Measurements from ENCODE around the gene FSTL4. TPM values are rescaled to one million over a fixed set of nuclear protein-coding genes. Genes with fewer than 3 reads are reported as not detected.

Gene FSTL4
- polyA plus RNA-seq, 1 donor from 2014 or later = 0.57 TPM

DNA sequence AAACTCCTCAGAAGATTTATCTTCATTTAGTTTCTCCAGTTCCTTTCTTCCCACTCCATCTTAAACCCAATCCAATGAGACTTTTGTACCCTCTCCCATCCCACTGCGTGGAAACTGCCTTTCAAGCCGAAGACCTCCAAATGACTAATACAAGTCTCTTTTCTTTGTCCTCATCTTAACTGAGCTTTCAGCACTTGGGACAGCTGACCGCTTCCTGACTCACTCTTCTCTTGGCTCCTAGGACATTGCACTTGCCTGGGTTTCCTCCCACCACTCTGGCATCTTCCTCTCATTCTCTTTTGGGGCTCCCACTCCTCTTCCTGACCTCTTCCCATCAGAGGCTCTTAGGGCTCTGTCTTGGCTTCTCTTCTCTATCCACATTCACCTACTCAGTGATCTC lies 316.8 kb downstream of the FSTL4 start:
- H3K27me3 ChIP-seq (ENCODE audit: insufficient read depth, low read depth, low read length) = no peaks in the 10 kb centered on the region
- H4K20me1 ChIP-seq (ENCODE audit: insufficient read depth) = no peaks in the 10 kb centered on the region
- TF ChIP-seq EP300 (conservative IDR thresholded peaks at IDR 0.05; ENCODE audit: poor library complexity, severe bottlenecking) (no peak), RAD21 (conservative IDR thresholded peaks at IDR 0.05) (no peak), MXI1 (conservative IDR thresholded peaks at IDR 0.05; ENCODE audit: poor library complexity, severe bottlenecking) (no peak), SMC3 (conservative IDR thresholded peaks at IDR 0.05; ENCODE audit: poor library complexity) (no peak), EZH2 (IDR thresholded peaks at IDR 0.05; ENCODE audit: borderline replicate concordance, insufficient read depth, low read length, poor library complexity, severe bottlenecking) (no peak), TAF1 (IDR thresholded peaks at IDR 0.05; ENCODE audit: low read depth) (no peak)
- TF ChIP-seq, protein P1, sequence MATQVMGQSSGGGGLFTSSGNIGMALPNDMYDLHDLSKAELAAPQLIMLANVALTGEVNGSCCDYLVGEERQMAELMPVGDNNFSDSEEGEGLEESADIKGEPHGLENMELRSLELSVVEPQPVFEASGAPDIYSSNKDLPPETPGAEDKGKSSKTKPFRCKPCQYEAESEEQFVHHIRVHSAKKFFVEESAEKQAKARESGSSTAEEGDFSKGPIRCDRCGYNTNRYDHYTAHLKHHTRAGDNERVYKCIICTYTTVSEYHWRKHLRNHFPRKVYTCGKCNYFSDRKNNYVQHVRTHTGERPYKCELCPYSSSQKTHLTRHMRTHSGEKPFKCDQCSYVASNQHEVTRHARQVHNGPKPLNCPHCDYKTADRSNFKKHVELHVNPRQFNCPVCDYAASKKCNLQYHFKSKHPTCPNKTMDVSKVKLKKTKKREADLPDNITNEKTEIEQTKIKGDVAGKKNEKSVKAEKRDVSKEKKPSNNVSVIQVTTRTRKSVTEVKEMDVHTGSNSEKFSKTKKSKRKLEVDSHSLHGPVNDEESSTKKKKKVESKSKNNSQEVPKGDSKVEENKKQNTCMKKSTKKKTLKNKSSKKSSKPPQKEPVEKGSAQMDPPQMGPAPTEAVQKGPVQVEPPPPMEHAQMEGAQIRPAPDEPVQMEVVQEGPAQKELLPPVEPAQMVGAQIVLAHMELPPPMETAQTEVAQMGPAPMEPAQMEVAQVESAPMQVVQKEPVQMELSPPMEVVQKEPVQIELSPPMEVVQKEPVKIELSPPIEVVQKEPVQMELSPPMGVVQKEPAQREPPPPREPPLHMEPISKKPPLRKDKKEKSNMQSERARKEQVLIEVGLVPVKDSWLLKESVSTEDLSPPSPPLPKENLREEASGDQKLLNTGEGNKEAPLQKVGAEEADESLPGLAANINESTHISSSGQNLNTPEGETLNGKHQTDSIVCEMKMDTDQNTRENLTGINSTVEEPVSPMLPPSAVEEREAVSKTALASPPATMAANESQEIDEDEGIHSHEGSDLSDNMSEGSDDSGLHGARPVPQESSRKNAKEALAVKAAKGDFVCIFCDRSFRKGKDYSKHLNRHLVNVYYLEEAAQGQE (IDR thresholded peaks at IDR 0.05; ENCODE audit: borderline replicate concordance) = no peak
- TF ChIP-seq, protein P2, sequence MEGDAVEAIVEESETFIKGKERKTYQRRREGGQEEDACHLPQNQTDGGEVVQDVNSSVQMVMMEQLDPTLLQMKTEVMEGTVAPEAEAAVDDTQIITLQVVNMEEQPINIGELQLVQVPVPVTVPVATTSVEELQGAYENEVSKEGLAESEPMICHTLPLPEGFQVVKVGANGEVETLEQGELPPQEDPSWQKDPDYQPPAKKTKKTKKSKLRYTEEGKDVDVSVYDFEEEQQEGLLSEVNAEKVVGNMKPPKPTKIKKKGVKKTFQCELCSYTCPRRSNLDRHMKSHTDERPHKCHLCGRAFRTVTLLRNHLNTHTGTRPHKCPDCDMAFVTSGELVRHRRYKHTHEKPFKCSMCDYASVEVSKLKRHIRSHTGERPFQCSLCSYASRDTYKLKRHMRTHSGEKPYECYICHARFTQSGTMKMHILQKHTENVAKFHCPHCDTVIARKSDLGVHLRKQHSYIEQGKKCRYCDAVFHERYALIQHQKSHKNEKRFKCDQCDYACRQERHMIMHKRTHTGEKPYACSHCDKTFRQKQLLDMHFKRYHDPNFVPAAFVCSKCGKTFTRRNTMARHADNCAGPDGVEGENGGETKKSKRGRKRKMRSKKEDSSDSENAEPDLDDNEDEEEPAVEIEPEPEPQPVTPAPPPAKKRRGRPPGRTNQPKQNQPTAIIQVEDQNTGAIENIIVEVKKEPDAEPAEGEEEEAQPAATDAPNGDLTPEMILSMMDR (IDR thresholded peaks at IDR 0.05; ENCODE audit: poor library complexity, severe bottlenecking) = no peak
- H3K36me3 ChIP-seq (ENCODE audit: insufficient read depth, low read length) = no peaks in the 10 kb centered on the region
- no peak overlapping the region for H2AFZ ChIP-seq (ENCODE audit: low read depth, low read length)
- H3K79me2 ChIP-seq (replicated peaks; ENCODE audit: insufficient read depth, low read length) = no peaks in the 10 kb centered on the region
- H3K9me2 ChIP-seq (ENCODE audit: insufficient read depth, low read length) = no peaks in the 10 kb centered on the region
- no peaks in the 10 kb centered on the region for H3F3A ChIP-seq (ENCODE audit: insufficient read depth, low read length, poor library complexity, severe bottlenecking)
- no peak overlapping the region for H3K4me2 ChIP-seq (ENCODE audit: low read length)
- no peak overlapping the region for H3K9ac ChIP-seq (ENCODE audit: low read length)
- H3K27ac ChIP-seq (ENCODE audit: low read length) = no peak overlapping the region
- no peaks in the 10 kb centered on the region for H3K9me3 ChIP-seq (ENCODE audit: low read length)
- no peak overlapping the region for H3K4me3 ChIP-seq (ENCODE audit: low read length)

GRCh38 chr5:133294380-133294779 lies 318.0 kb downstream of the FSTL4 start:
- TF ChIP-seq MXI1 (conservative IDR thresholded peaks at IDR 0.05; ENCODE audit: poor library complexity, severe bottlenecking) (no peak), TAF1 (IDR thresholded peaks at IDR 0.05; ENCODE audit: low read depth) (no peak), EP300 (conservative IDR thresholded peaks at IDR 0.05; ENCODE audit: poor library complexity, severe bottlenecking) (no peak), RAD21 (conservative IDR thresholded peaks at IDR 0.05) (no peak), EZH2 (IDR thresholded peaks at IDR 0.05; ENCODE audit: borderline replicate concordance, insufficient read depth, low read length, poor library complexity, severe bottlenecking) (no peak), POLR2AphosphoS5 (IDR thresholded peaks at IDR 0.05) (no peak), SMC3 (conservative IDR thresholded peaks at IDR 0.05; ENCODE audit: poor library complexity) (no peak)
- TF ChIP-seq, protein P1 (IDR thresholded peaks at IDR 0.05; ENCODE audit: borderline replicate concordance) = no peak
- TF ChIP-seq, protein P2 (IDR thresholded peaks at IDR 0.05; ENCODE audit: poor library complexity, severe bottlenecking) = no peak
- Histone ChIP-seq H3F3A (ENCODE audit: insufficient read depth, low read length, poor library complexity, severe bottlenecking) (no peaks in the 10 kb centered on the region), H2AFZ (ENCODE audit: low read depth, low read length) (no peak overlapping the region), H3K9me3 (ENCODE audit: low read length) (no peaks in the 10 kb centered on the region), H3K36me3 (ENCODE audit: insufficient read depth, low read length) (no peaks in the 10 kb centered on the region), H3K9me2 (ENCODE audit: insufficient read depth, low read length) (no peaks in the 10 kb centered on the region), H3K4me3 (ENCODE audit: low read length) (no peak overlapping the region), H3K27me3 (ENCODE audit: insufficient read depth, low read depth, low read length) (no peaks in the 10 kb centered on the region), H3K9ac (ENCODE audit: low read length) (no peak overlapping the region), H3K79me2 (replicated peaks; ENCODE audit: insufficient read depth, low read length) (no peaks in the 10 kb centered on the region), H4K20me1 (ENCODE audit: insufficient read depth) (no peaks in the 10 kb centered on the region), H3K27ac (ENCODE audit: low read length) (no peak overlapping the region), H3K4me2 (ENCODE audit: low read length) (no peak overlapping the region)

Data from neural cell (in vitro differentiated cells).